ENCODE data around the gene NRGN.

- TF ChIP-seq POLR2A (IDR thresholded peaks at IDR 0.05), result no peak
- TF ChIP-seq, protein P1, sequence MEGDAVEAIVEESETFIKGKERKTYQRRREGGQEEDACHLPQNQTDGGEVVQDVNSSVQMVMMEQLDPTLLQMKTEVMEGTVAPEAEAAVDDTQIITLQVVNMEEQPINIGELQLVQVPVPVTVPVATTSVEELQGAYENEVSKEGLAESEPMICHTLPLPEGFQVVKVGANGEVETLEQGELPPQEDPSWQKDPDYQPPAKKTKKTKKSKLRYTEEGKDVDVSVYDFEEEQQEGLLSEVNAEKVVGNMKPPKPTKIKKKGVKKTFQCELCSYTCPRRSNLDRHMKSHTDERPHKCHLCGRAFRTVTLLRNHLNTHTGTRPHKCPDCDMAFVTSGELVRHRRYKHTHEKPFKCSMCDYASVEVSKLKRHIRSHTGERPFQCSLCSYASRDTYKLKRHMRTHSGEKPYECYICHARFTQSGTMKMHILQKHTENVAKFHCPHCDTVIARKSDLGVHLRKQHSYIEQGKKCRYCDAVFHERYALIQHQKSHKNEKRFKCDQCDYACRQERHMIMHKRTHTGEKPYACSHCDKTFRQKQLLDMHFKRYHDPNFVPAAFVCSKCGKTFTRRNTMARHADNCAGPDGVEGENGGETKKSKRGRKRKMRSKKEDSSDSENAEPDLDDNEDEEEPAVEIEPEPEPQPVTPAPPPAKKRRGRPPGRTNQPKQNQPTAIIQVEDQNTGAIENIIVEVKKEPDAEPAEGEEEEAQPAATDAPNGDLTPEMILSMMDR (IDR thresholded peaks at IDR 0.05), result no peak
These were observed 7.5 kb upstream of the NRGN start for GRCh38 chr11:124732230-124732629.
